Stimulated activated CD8-positive, alpha-beta memory T cell treated with anti-CD3 and anti-CD28 coated beads, Interleukin-2, amount 100 ng/mL, for 1 hour (primary cell): ENCODE measurements around the gene APOA5.
A peak's percentile ranks its signal among the peaks of the same experiment; 100 is the strongest.
"Not testable (repeated sequence)": the region's sequence is repeated elsewhere in the genome, so short reads cannot be mapped to it uniquely, and the experiment has no call there.

ENCODE experiments used
- DNase-seq, 2 donors: peaks; one replicate each; pipeline ENCODE4 v3.0.0-alpha.2; 2020; ENCODE audit warnings: low read depth in 2 of 2

The APOA5 gene, protein sequence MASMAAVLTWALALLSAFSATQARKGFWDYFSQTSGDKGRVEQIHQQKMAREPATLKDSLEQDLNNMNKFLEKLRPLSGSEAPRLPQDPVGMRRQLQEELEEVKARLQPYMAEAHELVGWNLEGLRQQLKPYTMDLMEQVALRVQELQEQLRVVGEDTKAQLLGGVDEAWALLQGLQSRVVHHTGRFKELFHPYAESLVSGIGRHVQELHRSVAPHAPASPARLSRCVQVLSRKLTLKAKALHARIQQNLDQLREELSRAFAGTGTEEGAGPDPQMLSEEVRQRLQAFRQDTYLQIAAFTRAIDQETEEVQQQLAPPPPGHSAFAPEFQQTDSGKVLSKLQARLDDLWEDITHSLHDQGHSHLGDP

DNA sequence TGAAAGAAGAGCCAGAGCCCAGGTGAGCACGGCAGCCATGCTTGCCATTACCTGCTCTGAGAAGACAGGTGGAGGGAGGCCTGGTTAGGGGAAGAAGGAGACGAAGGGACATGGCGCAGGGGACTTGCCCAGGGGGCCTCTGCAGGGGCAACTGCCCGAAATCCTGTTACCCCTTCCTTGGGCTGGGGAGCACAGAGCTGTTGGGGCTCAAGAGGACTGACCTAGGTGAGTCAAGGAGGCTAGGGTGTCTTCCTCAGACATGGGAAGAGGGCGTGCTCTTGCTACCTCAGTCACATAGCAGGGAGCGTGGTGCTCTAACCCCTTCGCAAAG lies at the start of gene APOA5:
Gene APOA5, minus strand, starts transcription at position 67 of the 331 bp plus-strand sequence. Its CDS starts 19 bp downstream, at position 48.
- no peak for DNase-seq

DNA sequence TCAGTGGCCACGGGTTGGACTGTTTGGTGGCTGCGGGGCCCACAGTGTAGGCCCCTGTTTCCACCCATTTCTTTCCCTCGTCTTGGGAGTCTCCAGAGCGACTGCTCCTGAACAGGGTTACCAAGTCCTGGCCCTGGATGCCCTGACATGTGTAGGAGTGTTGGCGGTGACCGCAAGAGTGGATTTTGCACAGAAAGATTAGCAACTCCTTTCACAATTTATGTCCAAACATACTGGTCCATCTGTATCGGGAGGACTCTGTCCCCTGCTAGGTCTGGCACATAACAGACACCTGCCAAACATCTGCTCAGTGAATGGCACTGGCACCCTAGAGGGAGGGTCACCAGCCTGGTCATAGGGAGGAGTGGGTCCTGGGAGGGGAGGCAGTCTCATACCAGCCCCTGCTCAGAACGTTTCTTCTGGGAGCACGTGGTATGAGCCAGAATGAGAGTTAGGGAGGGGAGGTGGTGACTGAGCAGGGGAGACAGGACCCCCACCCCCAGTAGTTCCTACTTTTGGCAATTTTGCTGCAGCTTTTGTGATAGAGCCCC lies 49.1 kb upstream of the APOA5 start:
- DNase-seq, result no peak

DNA sequence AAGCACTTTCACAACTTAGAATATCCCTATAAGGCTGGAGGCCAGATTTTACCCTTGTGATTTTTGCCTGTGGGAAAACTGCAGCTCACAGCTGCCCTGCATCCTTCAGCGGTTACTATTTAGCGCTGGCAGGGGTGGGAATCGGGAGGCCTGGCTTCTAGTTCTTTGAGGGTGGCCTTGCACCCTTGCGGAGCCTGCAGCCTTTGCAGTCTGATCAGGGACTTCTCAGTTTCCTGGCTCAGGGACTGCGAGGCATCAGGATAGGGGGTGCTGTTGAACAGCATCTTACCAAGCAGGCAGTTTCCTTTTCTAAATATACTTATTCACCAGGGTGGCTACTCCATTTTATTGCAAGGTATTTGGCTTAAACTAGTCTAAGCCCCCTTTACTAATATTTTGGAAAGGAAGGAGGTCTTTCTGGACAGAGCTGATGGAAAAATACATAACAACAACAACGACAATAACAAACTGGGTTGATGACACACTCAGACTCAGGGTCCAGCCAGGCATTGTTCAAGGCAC lies 48.6 kb upstream of the APOA5 start:
- DNase-seq, result no peak

DNA sequence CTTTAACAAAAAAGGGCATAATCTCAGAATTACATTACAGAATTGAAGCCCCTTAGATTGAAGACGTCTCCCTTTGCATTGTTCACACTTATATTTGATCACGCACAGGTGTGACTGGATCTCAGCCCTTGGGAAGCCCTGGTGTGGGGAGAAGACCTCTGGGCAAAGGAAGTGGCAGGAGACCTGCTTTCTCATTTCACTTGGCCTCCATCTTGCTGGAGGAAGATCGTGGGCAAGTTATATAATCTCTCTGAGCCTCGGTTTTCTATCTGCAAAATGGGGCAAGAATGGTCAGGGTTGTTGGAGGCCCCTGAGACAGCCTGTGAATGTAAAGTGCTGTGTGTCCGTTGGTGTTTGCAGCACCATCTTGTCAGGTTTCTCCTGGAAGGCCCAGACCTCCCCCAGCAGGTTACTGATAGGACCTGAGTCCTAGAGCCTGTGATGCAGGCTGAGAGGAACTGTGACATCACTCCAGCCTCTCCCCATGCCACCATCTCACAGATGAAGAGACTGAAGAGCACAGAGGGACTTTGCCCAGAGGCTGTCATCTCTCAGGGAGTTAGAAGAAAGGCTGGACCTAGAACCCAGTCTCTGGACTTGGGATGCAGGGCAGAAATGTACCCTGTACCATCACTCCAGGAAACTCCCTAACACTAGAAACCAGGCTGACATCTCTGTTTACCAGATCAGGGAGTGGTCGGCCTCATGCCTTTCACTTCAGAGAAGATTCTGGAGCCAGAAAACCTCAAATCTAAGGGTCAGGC lies 46.8 kb upstream of the APOA5 start:
- no peak for DNase-seq

DNA sequence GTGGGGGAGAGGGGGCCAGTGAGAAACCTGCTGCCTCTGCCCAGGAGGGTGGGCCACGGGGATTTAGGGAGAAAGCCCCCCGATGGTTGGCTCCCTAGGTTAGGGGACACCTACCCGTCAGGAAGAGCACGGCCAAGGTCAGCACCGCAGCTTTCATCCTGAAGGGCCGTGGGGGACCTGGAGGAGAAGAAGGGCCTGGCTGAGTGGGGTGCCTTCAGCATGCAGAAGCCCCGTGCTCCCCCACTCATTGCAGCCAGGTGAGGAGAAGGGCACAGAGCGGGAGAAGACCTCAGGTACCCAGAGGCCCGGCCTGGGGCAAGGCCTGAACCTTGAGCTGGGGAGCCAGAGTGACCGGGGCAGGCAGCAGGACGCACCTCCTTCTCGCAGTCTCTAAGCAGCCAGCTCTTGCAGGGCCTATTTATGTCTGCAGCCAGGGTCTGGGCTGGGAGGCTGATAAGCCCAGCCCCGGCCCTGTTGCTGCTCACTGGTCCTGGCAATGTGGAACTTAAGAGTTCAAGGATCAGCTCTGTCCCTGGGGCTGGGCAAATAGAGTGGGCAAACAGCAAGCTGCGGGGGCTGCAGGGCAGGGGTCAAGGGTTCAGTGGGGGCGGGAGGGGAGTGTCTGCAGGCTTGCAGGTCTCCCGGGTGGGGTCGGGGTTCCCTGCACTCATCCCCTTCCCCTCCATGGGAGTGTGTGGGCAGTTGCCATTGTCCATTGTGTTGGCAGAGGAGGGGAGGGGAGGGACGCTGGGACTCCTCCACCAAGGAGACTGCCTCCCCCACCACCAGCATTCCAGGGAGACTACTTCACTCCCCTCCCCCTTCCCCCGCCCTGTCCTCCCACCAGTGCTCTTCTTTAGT lies 45.8 kb upstream of the APOA5 start, which contains the start of gene APOA1:
Gene APOA1, minus strand, starts transcription at position 392 of the 861 bp plus-strand sequence. Its CDS starts 235 bp downstream, at position 157.
- no peak for DNase-seq

DNA sequence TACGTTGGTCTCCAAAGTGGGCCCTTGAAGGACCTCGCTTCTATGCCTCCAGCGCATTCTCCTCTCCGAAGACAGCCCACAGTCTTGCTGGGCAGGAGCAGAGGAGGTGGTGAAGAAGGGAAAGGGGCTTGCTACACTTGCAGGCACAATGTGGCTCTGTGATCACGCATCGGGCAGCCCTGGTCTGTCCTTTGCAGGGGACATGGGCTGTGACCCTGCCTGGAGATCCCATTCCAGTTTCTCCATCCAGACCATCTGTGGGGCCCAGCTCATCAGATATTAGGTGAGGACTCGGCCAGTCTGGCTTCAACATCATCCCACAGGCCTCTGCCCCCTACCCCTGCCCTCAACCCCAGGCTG lies 44.9 kb upstream of the APOA5 start:
- DNase-seq, result no peak

DNA sequence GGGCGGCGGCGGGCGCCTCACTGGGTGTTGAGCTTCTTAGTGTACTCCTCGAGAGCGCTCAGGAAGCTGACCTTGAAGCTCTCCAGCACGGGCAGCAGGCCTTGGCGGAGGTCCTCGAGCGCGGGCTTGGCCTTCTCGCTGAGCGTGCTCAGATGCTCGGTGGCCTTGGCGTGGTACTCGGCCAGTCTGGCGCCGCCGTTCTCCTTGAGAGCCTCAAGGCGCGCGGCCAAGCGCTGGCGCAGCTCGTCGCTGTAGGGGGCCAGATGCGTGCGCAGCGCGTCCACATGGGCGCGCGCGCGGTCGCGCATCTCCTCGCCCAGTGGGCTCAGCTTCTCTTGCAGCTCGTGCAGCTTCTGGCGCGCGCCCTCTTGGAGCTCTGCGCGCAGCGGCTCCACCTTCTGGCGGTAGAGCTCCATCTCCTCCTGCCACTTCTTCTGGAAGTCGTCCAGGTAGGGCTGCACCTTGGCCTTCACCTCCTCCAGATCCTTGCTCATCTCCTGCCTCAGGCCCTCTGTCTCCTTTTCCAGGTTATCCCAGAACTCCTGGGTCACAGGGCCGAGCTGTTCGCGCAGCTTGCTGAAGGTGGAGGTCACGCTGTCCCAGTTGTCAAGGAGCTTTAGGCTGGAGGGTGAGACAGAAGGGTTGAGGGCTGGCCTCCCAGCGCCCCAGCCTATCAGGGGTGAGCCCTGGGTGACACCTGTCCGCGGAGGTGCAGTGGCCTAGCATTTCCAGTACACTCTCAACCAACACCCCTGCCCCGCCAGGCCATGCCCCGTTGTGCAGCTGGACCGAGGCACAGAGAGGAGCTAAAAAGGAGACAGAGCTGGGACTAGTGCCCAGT lies 44.3 kb upstream of the APOA5 start:
- DNase-seq, result peak; percentile 55 to 64

DNA sequence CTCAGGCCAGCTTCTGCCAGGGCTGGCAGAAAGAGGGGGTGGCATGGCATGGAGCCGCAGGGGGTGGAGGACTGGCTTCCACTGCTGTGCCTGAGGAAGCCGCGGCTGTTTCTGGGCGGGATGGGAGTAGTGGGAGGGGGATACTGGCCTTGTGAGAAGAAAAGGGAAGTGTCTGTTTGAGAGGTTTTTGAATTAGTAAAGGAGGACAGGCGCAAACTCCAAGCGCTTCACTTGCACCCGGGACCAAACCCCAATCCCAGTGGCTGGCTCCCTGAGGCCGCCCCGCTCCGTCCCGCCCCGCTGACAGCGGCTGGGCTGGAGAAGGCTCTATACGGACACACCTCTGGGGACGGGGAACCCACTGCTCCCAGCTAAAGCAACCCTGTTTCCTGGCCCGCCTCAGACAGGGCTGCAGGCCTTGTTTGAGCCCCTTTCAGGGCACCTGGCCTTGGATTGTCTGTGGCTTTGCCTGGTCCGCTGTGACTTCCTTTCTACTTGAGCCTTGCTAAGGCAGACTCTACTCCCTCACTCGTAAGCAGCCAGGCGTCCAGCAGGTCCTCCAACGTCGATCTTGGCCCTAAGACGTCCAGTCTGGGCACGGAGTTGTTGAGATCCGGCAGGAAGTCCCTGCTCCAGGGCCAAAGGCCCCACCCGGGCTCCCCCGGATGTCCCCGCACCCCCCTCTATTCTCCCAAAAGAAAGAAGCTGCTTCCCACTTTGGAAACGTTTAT lies 43.5 kb upstream of the APOA5 start:
- no peak for DNase-seq

DNA sequence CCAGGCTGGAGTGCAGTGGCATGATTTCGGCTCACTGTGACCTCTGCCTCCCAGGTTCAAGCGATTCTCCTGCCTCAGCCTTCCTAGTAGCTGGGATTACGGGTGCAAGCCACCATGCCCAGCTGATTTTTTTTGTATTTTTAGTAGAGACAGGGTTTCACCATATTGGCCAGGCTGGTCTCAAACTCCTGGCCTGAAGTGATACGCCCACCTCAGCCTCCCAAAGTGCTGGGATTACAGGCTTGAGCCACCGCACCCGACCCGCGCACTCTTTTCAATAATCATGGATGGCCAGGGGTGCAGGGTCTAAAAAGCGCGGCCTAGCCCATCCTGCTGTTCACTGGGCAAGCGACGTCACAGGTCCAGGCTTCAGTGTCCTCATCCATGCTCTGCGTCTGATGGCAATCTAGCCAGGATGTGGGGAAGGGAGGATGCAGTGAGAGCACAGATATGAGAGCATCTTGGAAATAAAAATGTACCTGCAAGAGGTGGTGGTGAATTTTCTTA lies 42.9 kb upstream of the APOA5 start:
- not testable (repeated sequence) for DNase-seq

DNA sequence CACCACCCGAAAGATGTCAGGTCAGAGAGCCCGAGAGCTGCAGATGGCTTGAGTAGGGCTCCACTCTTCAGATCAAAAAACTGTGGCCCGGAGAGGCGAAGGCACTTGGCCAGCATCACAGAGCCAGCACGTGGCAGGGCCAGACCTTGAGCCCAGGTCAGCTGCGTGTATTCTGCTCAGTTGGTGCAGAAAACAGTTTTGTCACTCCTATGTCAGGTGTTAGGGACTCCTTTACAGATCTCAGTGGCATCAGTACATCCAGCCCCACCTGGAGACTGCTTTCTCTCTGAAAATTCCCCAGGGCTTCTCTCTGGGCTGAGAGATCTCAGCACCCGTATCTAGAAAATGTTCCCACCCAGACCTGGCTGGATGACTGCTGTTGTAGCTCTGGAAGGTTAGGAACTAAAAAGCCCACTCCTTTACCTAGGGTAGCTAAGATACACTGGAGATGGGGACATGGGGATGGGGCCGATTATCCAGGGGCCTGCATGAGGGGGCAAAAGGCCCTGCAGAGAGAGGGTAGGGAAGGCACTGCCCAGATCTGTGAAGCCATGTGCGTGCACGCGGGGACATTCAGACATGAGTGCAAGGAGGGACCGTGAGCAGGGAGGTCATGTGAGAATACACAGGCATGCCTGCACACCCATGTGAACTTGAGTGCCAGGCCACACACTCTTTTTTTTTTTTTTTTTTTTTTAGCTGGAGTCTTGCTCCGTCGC lies 42.3 kb upstream of the APOA5 start:
- DNase-seq, result no peak

DNA sequence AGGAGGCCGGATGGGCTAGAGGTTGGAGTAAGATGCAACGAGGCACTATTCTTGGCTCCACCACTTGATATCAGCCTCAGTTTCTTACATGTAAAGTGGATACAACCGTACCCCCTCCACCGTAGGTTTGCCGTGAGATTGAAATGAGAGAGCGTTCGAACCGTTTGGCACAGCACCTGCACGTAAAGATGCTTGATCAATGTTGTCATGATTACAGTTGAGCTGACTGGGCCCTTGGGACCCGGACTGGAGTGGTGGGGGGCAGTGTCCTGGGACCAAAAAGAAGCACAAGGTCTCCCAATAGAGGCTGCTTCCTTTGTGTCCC lies 41.8 kb upstream of the APOA5 start:
- DNase-seq, result no peak

DNA sequence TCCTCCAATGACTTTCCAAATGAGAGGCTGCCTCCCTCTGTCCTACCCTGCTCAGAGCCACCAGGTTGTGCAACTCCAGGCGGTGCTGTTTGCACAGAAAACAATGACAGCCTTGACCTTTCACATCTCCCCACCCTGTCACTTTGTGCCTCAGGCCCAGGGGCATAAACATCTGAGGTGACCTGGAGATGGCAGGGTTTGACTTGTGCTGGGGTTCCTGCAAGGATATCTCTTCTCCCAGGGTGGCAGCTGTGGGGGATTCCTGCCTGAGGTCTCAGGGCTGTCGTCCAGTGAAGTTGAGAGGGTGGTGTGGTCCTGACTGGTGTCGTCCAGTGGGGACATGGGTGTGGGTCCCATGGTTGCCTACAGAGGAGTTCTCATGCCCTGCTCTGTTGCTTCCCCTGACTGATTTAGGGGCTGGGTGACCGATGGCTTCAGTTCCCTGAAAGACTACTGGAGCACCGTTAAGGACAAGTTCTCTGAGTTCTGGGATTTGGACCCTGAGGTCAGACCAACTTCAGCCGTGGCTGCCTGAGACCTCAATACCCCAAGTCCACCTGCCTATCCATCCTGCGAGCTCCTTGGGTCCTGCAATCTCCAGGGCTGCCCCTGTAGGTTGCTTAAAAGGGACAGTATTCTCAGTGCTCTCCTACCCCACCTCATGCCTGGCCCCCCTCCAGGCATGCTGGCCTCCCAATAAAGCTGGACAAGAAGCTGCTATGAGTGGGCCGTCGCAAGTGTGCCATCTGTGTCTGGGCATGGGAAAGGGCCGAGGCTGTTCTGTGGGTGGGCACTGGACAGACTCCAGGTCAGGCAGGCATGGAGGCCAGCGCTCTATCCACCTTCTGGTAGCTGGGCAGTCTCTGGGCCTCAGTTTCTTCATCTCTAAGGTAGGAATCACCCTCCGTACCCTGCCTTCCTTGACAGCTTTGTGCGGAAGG lies 40.9 kb upstream of the APOA5 start:
- DNase-seq, result no peak

DNA sequence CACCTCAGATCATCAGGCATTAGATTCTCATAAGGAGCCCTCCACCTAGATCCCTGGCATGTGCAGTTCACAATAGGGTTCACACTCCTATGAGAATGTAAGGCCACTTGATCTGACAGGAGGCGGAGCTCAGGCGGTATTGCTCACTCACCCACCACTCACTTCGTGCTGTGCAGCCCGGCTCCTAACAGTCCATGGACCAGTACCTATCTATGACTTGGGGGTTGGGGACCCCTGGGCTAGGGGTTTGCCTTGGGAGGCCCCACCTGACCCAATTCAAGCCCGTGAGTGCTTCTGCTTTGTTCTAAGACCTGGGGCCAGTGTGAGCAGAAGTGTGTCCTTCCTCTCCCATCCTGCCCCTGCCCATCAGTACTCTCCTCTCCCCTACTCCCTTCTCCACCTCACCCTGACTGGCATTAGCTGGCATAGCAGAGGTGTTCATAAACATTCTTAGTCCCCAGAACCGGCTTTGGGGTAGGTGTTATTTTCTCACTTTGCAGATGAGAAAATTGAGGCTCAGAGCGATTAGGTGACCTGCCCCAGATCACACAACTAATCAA lies 40.2 kb upstream of the APOA5 start:
- no peak for DNase-seq

DNA sequence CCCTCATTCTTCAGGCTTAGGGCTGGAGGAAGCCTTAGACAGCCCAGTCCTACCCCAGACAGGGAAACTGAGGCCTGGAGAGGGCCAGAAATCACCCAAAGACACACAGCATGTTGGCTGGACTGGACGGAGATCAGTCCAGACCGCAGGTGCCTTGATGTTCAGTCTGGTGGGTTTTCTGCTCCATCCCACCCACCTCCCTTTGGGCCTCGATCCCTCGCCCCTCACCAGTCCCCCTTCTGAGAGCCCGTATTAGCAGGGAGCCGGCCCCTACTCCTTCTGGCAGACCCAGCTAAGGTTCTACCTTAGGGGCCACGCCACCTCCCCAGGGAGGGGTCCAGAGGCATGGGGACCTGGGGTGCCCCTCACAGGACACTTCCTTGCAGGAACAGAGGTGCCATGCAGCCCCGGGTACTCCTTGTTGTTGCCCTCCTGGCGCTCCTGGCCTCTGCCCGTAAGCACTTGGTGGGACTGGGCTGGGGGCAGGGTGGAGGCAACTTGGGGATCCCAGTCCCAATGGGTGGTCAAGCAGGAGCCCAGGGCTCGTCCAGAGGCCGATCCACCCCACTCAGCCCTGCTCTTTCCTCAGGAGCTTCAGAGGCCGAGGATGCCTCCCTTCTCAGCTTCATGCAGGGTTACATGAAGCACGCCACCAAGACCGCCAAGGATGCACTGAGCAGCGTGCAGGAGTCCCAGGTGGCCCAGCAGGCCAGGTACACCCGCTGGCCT lies 38.7 kb upstream of the APOA5 start:
- no peak for DNase-seq

DNA sequence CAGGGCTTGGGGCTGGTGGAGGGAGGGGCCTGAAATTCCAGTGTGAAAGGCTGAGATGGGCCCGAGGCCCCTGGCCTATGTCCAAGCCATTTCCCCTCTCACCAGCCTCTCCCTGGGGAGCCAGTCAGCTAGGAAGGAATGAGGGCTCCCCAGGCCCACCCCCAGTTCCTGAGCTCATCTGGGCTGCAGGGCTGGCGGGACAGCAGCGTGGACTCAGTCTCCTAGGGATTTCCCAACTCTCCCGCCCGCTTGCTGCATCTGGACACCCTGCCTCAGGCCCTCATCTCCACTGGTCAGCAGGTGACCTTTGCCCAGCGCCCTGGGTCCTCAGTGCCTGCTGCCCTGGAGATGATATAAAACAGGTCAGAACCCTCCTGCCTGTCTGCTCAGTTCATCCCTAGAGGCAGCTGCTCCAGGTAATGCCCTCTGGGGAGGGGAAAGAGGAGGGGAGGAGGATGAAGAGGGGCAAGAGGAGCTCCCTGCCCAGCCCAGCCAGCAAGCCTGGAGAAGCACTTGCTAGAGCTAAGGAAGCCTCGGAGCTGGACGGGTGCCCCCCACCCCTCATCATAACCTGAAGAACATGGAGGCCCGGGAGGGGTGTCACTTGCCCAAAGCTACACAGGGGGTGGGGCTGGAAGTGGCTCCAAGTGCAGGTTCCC lies 38.0 kb upstream of the APOA5 start, which contains the start of gene APOC3:
Gene APOC3, plus strand, starts transcription at position 383 of the 659 bp plus-strand sequence. CDS start 676 bp downstream, outside the sequence.
- DNase-seq, result no peak
